ENCODE results near the gene STK32C.

Gene STK32C

DNA sequence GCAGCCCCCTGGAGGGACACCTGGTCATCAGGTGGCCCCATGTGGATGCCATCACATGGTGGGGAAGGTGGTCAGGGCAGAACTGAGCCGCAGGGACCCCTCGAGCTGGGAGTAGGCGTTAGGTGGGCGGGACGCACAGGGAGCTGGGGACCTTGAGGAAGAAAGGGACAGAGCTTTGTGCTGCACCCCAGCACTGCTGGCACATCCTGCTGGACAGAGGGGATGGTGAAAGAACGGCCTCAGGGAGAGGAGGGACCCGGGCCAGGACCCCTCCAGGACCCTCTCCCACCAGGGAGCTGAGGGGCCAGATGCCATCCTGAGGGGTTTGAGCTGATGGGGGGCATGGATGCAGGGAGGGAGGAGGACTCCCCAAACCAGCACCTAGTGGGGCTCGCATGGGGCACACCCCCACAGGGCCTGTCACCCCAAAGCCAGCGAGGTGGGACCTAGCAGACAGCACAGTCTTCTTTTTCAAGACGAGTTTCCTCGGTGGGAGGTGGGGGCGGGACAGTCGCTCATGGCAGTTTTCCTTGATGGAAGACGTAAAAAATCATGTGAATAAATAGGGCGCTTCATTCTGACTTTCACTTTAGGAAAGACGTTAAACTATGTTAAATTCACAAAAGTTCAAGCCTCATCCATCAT is 43.3 kb downstream of the STK32C start:
- no peak for DNase-seq

DNA sequence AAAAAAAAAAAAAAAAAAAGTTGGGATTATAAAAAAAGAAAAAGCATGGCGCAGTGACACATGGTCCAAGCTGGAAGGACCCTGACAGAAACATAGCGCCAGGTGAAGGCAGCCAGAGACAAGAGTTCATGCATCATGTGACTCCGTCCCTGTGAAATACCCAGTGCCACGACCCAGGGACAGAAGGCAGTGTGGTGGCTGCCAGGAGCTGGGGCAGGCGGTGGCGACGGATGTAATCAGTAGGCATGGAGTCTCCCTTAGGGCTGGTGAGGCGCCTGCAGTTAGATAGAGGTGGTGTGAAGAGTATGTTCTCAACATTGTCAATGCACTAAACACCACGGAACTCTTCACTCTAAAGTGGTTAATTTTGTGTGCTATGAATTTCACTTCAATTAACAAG is 43.9 kb downstream of the STK32C start:
- no peak for DNase-seq

DNA sequence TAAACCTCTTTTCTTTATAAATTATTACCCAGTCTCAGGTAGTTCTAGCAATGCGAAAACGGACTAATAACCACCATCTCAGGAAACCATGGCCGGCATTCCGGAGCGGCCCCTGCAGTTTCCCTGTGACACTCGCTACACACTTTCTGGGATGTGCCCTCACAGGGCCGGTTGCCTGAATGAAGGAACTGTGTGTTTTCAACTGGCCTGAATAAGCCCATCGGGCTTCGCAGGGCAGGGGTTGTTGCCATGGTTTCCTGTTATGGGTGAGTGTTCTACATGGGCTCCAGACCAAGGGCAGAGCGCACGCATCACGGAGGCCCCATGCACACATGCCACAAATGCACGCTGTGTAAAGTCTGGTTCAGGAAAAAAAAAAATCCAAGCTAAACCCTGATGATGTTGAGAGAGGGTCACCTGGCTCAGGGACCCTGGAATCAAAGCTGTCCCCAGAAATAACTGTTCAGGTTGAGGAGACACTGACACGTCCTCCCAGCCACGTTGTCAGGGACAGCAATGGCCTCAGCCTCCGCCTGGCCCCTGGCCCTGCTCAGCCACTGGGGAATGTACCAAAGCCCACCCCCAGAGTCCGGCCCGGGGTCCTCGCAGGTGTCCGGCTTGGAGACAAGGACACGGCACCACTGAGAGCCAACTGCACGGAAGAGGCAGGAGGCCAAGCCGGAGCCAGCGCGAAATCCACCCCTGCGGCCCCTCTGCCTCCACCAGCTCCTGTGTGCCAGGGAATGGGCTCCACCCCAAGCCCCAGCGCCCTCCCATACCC is 47.9 kb downstream of the STK32C start:
- no peak for DNase-seq

DNA sequence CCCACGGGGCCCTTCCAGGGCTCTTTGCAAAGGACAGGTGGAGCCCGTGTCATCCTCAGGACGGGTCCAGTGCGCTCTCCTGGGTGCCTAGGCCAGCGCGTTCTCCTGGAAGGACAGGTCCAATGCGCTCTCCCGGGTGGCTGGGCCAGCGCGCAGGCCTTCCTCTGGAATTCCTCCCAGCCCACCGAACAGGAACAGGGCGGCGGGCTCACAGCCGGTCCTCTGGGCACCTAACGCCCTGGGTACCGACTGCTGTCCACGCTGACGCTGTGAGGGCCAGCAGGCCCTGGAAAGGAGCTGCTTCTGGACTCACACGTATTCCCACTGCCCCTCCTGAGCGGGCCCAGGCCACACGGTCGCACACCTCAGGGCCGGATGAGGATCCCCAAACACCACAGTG is 49.3 kb downstream of the STK32C start:
- DNase-seq, result no peak

DNA sequence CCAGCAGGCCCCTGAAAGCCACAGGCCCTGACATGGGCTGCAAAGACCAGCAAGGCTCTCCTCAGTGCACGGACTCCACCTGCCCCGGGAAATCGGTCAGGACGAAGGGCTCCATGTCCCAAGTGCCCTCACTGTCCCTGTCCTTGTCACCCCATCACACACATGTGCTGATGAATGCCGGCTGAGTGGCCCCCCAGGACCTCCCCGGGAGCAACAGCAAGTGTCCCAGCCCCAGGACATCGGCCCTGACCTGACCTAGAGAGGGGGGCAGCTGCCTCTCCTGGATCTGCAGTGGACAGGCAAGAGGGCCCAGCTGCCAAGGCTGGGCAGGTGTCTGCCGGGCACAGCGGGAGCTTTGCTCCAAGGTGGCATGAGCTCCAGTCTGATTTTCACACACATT is 49.8 kb downstream of the STK32C start:
- DNase-seq, result no peak

DNA sequence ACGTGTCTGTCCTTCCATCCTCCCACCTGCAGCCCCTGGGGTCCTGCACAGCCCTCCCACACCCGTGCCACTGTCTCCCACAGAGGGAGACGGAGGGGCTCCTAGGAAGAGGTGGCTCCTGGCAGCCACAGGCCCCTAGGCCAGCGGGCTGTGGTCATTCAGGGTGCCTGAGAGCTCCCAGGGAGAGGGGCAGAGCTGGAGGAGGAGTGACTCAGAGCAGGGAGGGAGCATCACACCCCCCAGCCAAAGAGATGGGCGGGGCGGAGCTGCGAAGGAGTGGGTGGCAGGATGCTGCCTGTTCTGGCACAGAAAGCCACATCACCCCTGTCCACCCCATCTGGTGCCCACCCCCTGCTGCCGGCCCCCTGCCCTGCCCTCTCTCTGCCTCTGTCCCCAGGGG is 50.5 kb downstream of the STK32C start:
- peak; percentile 25 for DNase-seq

DNA sequence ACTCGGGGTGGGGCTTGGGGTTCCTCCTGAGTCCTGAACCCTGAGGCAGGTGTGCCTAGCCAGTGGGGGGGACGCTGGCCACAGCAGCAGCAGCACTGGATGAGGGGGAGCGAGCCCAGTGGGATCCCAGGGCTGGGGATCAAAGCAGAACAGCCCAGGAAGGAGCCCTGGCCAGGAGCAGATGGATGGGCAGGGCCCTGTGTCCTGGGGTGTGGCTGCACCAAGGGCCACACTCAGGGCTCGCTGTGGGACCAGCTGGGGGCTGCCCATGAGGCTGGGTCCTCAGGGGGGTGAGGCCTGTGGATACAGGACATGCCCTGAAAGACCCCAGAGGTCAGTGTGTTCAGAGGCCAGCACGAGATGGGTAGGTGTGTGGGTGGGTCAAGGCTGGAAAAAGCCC is 50.9 kb downstream of the STK32C start:
- no peak for DNase-seq

DNA sequence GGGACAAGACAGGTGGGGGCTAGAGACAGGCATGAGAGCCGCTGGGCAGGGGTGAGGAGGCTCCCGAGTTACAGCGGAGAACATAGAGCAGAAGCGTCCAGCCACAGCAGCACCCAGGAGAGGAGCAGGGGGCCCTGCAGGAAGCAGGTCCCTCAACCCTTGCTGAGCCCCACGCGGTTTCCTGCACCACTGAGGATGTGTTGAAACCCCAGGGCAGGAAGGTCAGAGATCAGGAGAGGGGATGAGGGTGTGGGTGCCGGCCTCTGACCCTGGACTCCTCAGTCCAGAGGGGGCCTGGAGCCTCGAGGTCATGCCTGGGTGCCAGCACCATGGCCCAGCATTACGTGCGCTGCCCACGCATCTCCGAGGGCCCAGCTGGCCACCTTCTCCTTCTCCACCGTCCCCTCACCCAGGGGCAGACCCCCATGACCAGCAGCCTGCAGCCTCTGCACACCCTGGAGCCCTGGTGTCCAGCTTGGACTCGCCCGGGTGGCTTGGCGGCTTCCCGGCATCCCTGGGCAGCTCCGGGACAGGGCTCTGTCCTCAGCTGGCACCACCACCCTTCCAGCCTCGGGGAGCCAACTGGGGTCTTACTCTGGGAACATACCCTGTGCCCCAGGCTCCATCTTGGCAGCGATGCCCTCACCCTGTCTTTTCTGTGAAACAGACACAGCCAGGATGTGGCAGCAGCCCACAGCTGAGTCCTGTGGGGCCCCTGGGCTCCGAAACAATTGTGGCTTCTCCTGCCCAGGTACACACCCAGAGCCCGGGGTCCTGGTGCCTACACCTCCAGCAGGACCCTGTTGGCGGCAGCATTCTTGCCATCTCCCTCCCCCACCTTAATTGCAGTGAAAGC is 52.0 kb downstream of the STK32C start:
- no peak for DNase-seq

DNA sequence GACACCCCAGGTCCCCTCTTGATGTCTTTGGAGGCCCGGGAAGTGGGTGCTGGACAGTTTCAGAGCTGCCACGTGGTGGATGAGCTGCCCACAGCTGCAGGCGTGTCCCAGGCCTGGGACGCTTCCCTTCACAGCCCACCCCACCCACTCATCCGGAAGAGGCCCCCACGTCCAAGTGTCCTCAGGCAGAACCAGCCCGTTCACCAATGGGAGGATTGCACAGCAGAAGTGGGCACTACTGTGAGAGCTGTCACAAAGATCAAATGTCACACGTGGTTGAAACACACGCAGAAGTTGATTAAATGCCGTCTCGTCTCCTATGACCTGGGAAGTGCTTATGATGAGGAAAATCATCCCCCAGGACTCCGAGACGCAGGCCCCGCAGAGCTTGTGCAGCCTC is 52.9 kb downstream of the STK32C start:
- DNase-seq, result no peak

DNA sequence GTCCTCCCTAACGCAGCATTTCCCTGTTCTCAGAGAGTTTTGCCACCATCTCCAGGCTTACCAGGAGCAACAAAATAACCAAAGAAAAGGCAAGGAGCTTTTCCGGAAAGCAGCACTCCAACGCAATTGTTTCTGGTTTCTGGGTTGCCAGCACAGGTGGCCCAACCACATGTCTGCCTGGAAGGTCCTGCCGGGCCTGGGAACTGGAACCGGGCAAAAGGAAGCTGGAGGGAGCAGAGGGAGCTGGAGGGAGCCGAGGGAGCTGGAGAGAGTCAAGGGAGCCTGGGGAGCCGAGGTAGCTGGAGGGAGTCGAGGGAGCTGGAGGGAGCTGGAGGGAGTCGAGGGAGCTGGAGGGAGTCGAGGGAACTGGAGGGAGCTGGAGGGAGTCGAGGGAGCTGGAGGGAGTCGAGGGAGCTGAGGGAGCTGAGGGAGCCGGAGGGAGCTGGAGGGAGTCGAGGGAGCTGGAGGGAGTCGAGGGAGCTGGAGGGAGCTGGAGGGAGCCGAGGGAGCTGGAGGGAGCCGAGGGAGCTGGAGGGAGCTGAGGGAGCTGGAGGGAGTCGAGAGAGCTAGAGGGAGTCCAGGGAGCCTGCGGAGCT is 54.6 kb downstream of the STK32C start:
- no peak for DNase-seq

DNA sequence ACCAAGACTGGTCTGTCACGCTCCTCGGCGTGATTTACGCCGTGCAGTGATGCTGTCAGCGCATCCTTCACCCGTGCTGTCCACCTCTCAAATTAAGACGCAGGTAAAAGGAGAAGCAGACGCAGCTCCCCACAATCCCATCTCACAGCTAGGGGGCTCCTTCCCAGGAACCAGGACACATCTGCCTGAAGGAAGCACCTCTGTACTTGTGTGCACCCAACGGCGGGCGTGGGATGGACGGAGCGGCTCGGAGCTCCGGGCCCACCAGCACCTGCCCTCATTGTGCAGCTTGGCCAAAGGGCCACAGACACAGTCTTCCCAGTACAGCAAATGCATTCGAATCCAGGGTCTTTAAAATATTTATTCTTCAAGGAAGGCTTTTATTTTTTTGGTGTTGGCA is 55.3 kb downstream of the STK32C start:
- DNase-seq, result no peak

DNA sequence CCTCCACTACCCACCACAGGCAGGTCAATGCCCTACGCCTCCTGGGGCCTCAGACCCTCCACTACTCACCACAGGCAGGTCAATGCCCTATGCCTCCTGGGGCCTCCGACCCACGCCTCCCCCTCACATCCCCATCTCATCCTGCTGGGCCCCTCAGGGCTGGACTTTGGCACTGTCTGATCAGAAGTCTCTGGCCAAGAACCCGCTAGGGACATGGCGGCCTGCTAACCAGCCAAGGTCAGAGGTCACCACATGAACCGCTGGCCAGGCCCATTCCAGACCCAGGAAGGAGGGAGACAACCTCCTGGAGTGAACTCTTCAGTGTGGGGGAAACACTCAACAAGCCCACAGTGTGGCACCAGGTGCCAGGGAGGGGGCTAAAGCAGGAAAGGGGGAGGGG is 55.8 kb downstream of the STK32C start:
- no peak for DNase-seq

DNA sequence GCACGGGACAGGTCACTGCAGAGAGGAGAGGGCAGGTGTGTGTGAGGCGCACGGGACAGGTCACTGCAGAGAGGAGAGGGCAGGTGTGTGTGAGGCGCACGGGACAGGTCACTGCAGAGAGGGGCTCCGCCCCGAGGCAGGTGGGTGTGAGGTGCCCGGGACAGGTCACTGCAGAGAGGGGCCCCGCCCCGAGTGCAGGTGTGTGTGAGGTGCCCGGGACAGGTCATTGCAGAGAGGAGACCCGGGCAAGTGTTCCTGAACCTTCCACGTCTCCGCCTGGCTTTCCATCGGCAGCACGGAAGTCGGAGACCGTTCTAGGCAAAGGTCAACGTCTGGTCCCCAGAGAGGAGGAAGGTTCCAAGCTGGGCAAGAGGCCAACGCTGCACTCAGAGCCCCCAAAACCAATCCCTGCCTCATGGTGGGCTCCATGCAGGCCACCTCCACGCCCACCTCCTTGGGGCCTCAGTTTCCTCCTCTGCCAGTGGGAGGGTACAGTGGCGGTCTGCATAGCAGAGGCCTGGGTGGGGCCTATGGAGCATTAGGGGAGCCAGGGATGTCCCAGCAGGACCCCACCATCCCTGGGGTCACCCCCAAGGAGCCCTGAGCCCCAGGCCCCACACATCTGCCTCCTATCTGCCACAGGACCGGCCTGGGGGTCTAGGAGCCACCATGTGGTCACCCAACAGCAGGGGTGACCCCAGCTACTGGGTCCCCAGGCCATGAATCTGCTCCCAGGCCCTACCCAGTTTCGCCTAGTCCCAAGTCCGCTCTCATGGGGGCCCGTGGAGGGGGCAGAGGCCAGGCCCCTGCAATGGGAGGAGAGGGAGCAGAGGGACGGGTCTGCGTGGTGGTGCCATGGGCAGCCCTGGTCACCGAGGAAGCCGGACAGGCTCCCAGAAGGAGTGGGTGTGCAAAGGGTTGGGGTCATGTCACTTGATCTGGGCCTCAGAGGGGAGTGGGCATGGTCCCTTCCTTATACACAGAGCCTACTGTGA is 57.0 kb downstream of the STK32C start:
- DNase-seq, result no peak

DNA sequence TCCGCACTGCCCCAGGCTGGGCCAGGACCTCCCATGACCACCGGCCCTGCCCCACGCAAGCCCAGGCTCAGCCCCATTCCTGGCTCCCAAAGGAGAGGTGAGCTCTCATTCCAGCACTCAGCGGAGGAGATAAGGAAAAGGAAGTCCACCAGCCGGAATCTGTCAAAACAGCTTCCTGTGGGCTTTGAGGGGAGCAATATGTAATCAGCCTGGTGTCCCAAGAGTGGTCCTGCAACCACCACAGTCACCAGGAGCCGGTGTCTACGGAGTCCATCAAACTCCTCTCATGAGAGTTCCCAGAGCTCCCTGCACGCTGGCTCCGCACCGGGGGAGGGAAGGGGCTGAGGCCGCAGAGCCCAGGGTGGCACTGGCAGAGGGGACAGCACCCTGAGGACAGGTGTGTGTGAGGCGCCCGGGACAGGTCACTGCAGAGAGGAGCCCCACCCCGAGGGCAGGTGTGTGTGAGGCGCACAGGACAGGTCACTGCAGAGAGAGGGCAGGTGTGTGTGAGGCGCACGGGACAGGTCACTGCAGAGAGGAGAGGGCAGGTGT is 57.9 kb downstream of the STK32C start:
- DNase-seq, result no peak

DNA sequence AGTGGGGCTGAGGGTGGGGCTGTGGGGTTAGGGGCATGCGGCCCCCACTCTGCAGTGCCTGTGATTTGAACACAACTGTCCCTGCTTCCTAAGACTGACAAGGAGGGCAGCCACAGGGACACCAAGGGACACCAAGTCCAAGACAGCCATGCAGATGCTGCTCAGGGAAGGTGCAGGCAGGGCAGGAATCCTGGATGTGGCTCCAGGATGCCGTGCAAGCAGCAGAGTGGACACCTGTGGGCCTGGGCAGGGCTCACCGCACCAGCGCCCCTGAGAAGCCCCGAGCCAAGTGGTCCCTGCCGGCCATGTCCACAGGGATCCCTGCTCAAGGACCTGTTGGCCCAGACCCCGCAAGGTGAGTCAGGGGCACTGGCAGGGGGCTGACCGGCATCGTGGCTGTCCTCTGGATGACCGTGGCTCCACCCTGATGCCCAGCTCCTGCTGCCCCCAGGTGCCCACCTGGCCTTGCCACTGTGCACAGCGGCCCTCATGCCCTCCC is 58.5 kb downstream of the STK32C start:
- no peak for DNase-seq

DNA sequence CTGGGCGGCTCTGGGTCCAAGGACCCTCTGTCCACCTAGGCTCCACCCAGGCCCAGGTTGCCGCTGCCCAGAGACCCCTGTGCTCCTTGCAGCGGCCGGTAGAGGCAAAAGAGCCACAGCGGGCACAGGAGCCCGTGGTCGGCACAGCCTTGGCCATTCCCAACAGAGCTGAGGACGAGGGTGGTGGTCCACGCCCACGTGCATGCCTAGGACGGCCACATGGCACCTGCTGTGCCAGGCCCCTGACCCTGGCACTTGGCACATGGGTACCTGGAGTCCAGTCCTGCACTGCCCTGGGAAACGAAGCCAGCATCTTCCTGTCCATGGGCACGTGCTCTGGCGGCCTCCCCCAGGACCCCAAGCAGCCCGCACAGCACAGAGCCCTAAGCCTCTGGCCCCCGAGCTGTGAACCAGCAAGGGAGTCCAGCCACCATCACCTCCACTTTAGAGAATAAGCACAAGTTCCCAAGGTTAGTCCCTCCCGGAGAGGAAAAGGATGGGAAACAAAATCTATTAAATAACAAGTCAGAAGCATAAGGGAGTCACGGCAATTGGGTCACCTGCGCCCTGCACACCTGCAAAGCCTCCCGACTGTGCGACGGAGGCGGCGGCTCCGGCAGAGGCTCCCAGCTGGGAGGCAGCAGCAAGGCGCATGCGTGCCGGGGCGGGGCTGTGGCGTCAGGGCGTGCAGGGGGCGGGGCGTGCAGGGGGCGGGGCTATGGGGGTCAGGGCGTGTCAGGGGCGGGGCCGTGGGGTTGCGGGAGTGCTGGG is 59.1 kb downstream of the STK32C start:
- peak; percentile 68 for DNase-seq

DNA sequence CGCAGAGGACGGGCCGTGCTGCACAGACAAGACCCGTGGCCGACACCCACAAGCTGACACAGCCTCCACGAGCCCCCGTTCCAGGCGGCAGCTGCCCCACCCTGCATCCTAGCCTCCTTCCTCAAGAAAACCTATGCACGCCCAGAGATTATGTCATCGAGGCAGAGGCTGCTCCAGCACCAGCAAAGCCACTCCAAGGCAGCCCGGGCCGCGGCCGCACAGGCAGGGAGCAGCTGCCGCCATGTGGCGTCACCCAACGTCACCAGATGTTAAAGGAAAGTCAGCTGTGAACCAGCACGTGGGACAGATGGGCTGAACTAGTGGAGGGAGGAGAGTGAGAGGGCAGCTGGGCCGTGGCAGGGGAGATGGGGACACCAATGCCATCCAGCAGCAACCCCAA is 59.8 kb downstream of the STK32C start:
- DNase-seq, result no peak

DNA sequence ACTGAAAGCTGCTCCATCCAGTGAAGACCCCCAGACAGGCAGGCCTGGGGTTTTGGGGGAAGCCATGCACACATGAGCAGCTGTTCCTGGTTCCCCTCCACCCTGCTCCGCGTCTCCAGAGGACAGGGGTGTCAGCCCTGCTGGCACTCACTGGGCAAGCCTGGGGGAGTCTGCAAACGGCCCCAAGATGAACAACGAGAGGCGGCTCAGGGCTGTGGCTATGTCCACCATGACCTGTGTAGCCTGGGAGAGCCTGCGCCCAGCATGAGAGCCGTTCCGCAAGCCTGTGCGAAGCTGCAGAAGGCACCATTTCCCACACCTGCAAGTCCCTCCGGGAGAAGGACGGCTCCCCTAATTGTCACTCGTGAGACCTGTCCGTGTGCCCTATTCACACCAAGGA is 61.5 kb downstream of the STK32C start:
- DNase-seq, result no peak

DNA sequence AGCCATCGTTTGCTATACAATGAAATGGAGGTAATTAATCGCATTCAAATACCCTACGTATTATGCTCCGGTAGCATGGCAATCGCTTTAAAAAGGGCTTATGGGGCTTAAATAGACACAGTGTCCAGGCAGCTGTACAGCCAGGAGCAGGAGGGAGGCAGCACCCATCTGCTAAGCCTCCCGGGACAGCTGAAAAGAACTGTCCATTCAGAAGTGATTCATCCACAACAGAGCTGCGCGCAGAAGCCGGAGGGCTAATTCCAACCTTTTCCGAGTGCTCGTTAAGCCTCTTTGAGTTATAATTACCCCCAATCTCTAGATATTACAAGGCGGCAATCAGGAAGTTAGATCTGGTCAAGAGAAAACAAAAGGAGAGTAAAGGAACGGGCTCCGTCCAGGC is 62.7 kb downstream of the STK32C start:
- DNase-seq, result no peak

DNA sequence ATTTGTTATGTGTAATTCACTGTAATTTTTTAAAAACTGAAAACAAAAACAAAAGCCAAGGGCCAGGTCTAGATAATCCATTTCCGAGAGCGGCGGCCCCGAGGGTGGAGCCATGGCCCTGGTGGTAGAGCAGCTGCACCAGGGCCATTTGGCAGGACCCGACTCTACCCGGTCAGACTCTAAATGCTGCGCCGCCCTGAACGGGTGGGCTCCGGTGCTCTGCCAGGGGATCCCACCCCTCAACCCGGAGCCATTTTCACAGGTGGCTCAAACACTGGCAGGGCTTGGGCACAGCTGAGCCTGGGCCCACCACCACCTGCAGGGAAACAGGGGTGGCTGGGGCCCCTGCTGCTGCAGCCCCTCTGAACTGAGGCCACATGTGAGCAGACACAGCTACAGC is 64.1 kb downstream of the STK32C start:
- no peak for DNase-seq

DNA sequence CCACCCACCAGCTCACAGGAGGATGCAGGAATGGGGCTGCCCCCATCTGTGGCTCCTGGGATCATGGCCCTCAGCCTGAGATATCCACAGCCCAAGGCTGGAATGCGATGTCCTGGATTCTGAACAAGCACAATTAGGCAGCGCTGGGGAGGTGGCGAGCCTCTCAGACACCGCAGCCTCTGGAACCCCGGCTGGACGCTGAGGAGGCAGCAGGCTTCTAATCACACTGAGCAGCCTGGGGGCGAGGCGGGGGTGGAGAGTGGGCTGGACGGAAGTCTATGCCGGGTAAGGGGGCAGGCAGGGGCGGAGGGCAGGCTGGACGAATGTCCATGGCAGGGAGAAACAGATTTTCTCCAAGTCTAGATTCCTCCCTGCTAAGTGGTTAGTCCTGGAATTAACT is 64.6 kb downstream of the STK32C start:
- DNase-seq, result no peak

Data from hematopoietic multipotent progenitor cell treated with erythropoietin and hydrocortisone succinate and interleukin-3 and kit ligand, for 4 days (in vitro differentiated cells).